Measurements from ENCODE around the gene PTEN.
"Not testable (repeated sequence)": the region's sequence is repeated elsewhere in the genome, so short reads cannot be mapped to it uniquely, and the experiment has no call there.

Gene PTEN

GRCh38 chr10:87873656-87874055 lies 10.2 kb downstream of the PTEN start:
- DNase-seq = no peak

GRCh38 chr10:87875929-87876571 lies 12.6 kb downstream of the PTEN start:
- DNase-seq = no peak

GRCh38 chr10:87878664-87879459 lies 15.4 kb downstream of the PTEN start:
- DNase-seq = no peak

- DNase-seq = no peak
Measured at GRCh38 chr10:87880336-87880735, 16.9 kb downstream of the PTEN start.

- DNase-seq = not testable (repeated sequence)
Measured at GRCh38 chr10:87881373-87882059, 18.1 kb downstream of the PTEN start.

- DNase-seq = no peak
Measured at GRCh38 chr10:87882555-87883294, 19.3 kb downstream of the PTEN start.

GRCh38 chr10:87886635-87887034 lies 23.2 kb downstream of the PTEN start:
- DNase-seq = no peak

GRCh38 chr10:87887146-87887545 lies 23.7 kb downstream of the PTEN start:
- no peak for DNase-seq

- no peak for DNase-seq
Measured at GRCh38 chr10:87887548-87888289, 24.3 kb downstream of the PTEN start.

- no peak for DNase-seq
Measured at GRCh38 chr10:87895430-87895829, 32.0 kb downstream of the PTEN start.

- DNase-seq = no peak
Measured at GRCh38 chr10:87896216-87896615, 32.8 kb downstream of the PTEN start.

GRCh38 chr10:87897957-87898356 lies 34.5 kb downstream of the PTEN start:
- DNase-seq = not testable (repeated sequence)

- not testable (repeated sequence) for DNase-seq
Measured at GRCh38 chr10:87903396-87903795, 40.0 kb downstream of the PTEN start.

- no peak for DNase-seq
Measured at GRCh38 chr10:87913156-87913921, 49.9 kb downstream of the PTEN start.

- DNase-seq = no peak
Measured at GRCh38 chr10:87915406-87915805, 52.0 kb downstream of the PTEN start.

- no peak for DNase-seq
Measured at GRCh38 chr10:87915989-87916388, 52.6 kb downstream of the PTEN start.

GRCh38 chr10:87916515-87916914 lies 53.1 kb downstream of the PTEN start:
- no peak for DNase-seq

- no peak for DNase-seq
Measured at GRCh38 chr10:87918254-87918859, 54.9 kb downstream of the PTEN start.

GRCh38 chr10:87920538-87920937 lies 57.1 kb downstream of the PTEN start:
- no peak for DNase-seq

GRCh38 chr10:87921931-87922688 lies 58.7 kb downstream of the PTEN start:
- DNase-seq = no peak

Data from SIG-M5 (cell line).